Spleen (tissue), 11 donors: ENCODE measurements around the gene SLC1A4. TPM values are rescaled to one million over a fixed set of nuclear protein-coding genes. Genes with fewer than 3 reads are reported as not detected.

Experiments
- DNase-seq: peaks from one replicate; pipeline ENCODE4 v3.0.0-alpha.2; 2020
- H3K27ac ChIP-seq, 8 donors: fragments of 200-600 bp; sonication (generic) in 7 of 8; 1 replicate in 4 of 8; 2 replicates in 4 of 8; pipeline versions ENCODE4 v1.5.0 to v1.8.0; 2016 to 2021; ENCODE audit warnings: inconsistent platforms in 4 of 8, mild to moderate bottlenecking in 4 of 8, moderate library complexity in 1 of 8
- H3K27me3 ChIP-seq, 7 donors: fragments of 200-600 bp; sonication (generic) in 6 of 7; replicated peaks in 1 of 7; 1 replicate in 4 of 7; 2 replicates in 3 of 7; pipeline versions ENCODE4 v1.5.0 to v1.8.0; 2016 to 2021; ENCODE audit warnings: inconsistent platforms in 3 of 7, mild to moderate bottlenecking in 1 of 7
- H3K36me3 ChIP-seq, 6 donors: fragments of 200-600 bp; sonication (generic) in 5 of 6; 1 replicate in 4 of 6; 2 replicates in 2 of 6; pipeline versions ENCODE4 v1.5.0 to v1.8.0; 2016 to 2021; ENCODE audit warnings: inconsistent platforms in 2 of 6
- H3K4me1 ChIP-seq, 6 donors: fragments of 200-600 bp; sonication (generic) in 5 of 6; 1 replicate in 3 of 6; 2 replicates in 3 of 6; pipeline versions ENCODE4 v1.5.0 to v1.8.0; 2016 to 2021; ENCODE audit warnings: inconsistent platforms in 3 of 6
- H3K4me3 ChIP-seq, 8 donors: fragments of 200-600 bp; sonication (generic) in 7 of 8; 1 replicate in 4 of 8; 2 replicates in 4 of 8; pipeline versions ENCODE4 v1.5.0 to v1.8.0; 2016 to 2021; ENCODE audit warnings: inconsistent platforms in 4 of 8, mild to moderate bottlenecking in 4 of 8, moderate library complexity in 2 of 8
- H3K9me3 ChIP-seq, 8 donors: fragments of 200-600 bp; sonication (generic) in 7 of 8; 1 replicate in 4 of 8; 2 replicates in 4 of 8; pipeline versions ENCODE4 v1.5.0 to v1.8.0; 2016 to 2021; ENCODE audit warnings: inconsistent platforms in 4 of 8
- CTCF ChIP-seq, 11 experiments: fragments of 200-600 bp in 7 of 11; fragments of 450-650 bp in 4 of 11; sonication (generic) in 4 of 11; IDR thresholded peaks in 8 of 11; conservative IDR thresholded peaks in 3 of 11; 1 replicate in 7 of 11; 2 replicates in 4 of 11; pipeline versions ENCODE4 v1.4.0 to v1.8.0; 2016 to 2021; ENCODE audit warnings: antibody characterized with exemption in 11 of 11, inconsistent platforms in 4 of 11, mild to moderate bottlenecking in 1 of 11
- POLR2A ChIP-seq, 3 donors: fragments of 450-650 bp; IDR thresholded peaks; one replicate each; pipeline ENCODE4 v1.5.1; 2017; ENCODE audit warnings: antibody characterized with exemption in 3 of 3, mild to moderate bottlenecking in 1 of 3
- POLR2AphosphoS5 ChIP-seq, 3 donors: sonication (generic); formaldehyde crosslinking; IDR thresholded peaks; one replicate each; pipeline ENCODE4 v1.5.1; 2017; ENCODE audit warnings: antibody characterized with exemption in 3 of 3
- WGBS, 5 donors: extraction: QIAGEN DNeasy Blood & Tissue Kit in 3 of 5; methylation state at CpG; one replicate each; pipeline versions ENCODE4 v1.1.5 to v1.1.7; 2013 to 2018; 5-methylcytosine and 5-hydroxymethylcytosine counted together
- intact Hi-C: fragments of 100-400 bp; cut with DNase I; formaldehyde crosslinking; loops from one replicate; pipeline ENCODE4 v1.15.0; 2023; ENCODE audit warnings: low total_unique reads
- polyA plus RNA-seq, 3 donors: library from polyadenylated mRNA; stranded (reverse); fragments of 200-250 nt; gene quantifications; one replicate each; pipeline ENCODE4 v1.2.1, GENCODE V29; 2013
- total RNA-seq, 7 donors: library from RNA; depleted of rRNA in 3 of 7; stranded (reverse); fragments of >200 nt in 3 of 7; fragmentation: NEBNext Ultra II Directional in 4 of 7; extraction: Animal tissue kit (Norgen Biotek cat#: 25700) in 4 of 7; gene quantifications; one replicate each; pipeline versions ENCODE4 v1.1.0 to v1.2.1, GENCODE V29; 2016 to 2021
- donor health status: healthy with polysubstance abuse.
- donor health status: DM: no; HTN: no; CAD: no; lungs with moderate emphysema.
- donor health status: DM: no; HTN: no; CAD: no.
- donor health status: Bipolar disorder and iron deficiency.
- donor health status: healthy.
- donor health status: DM: no; HTN: no; CAD: no.
- donor health status: DM: yes; HTN: yes; CAD: no.

SLC1A4 gene
- total and polyA plus RNA-seq, 10 donors: 2.5 to 32.0 (median 15.7) TPM

GRCh38 chr2:64995041-64995440, 5.8 kb downstream of the SLC1A4 start:
- H3K27ac ChIP-seq: no peak overlapping the region
- H3K27me3 ChIP-seq: no peaks in the 10 kb centered on the region
- no peak for DNase-seq
- intact Hi-C loops: no loop called here
- peaks cover 0 to 10% (median 0%) of the 10 kb centered on the region in 6 donors for H3K36me3 ChIP-seq
- H3K9me3 ChIP-seq: no peaks in the 10 kb centered on the region
- H3K4me1 ChIP-seq: peaks cover 10 to 51% (median 32%) of the 10 kb centered on the region in 6 donors
- WGBS, 5 donors: 94 to 96% (median 96%) methylated on average over 3 of the region's 3 CpGs
- TF ChIP-seq POLR2AphosphoS5 (IDR thresholded peaks at IDR 0.05): no peak
- no peak for TF ChIP-seq POLR2A (IDR thresholded peaks at IDR 0.05)
- TF ChIP-seq CTCF (IDR thresholded peaks at IDR 0.05 in 8 of 11, conservative IDR thresholded peaks at IDR 0.05 in 3 of 11): no peak
- no peak overlapping the region for H3K4me3 ChIP-seq

- H3K4me3 ChIP-seq: no peak overlapping the region
- no peak for DNase-seq
- intact Hi-C loops: no loop called here
- H3K36me3 ChIP-seq: peaks cover 0 to 11% (median 0%) of the 10 kb centered on the region in 6 donors
- no peak overlapping the region for H3K27ac ChIP-seq
- no peaks in the 10 kb centered on the region for H3K27me3 ChIP-seq
- TF ChIP-seq POLR2A (IDR thresholded peaks at IDR 0.05) (no peak), POLR2AphosphoS5 (IDR thresholded peaks at IDR 0.05) (no peak), CTCF (IDR thresholded peaks at IDR 0.05 in 8 of 11, conservative IDR thresholded peaks at IDR 0.05 in 3 of 11) (no peak)
- H3K4me1 ChIP-seq: peaks cover 0 to 33% (median 17%) of the 10 kb centered on the region in 6 donors
- WGBS, 5 donors: 91 to 98% (median 96%) methylated on average over 3 of the region's 3 CpGs
- H3K9me3 ChIP-seq: no peaks in the 10 kb centered on the region
Observed at GRCh38 chr2:64996871-64997307, 7.7 kb downstream of the SLC1A4 start.

GRCh38 chr2:64998658-64999061, 9.5 kb downstream of the SLC1A4 start:
- H3K36me3 ChIP-seq: peaks cover 0 to 20% (median under 1%) of the 10 kb centered on the region in 6 donors
- 63 to 88% (median 72%) methylated on average over 2 of the region's 2 CpGs for WGBS, 5 donors
- no peak for DNase-seq
- intact Hi-C loops: no loop called here
- H3K9me3 ChIP-seq: no peaks in the 10 kb centered on the region
- no peak for TF ChIP-seq POLR2A (IDR thresholded peaks at IDR 0.05)
- peak in 1 of 3 donors; percentile 27 for TF ChIP-seq POLR2AphosphoS5 (IDR thresholded peaks at IDR 0.05)
- no peak for TF ChIP-seq CTCF (IDR thresholded peaks at IDR 0.05 in 8 of 11, conservative IDR thresholded peaks at IDR 0.05 in 3 of 11)
- H3K27ac ChIP-seq: peak overlapping the region in 7 of 8 donors; percentile 10 to 71 (median 61)
- H3K4me3 ChIP-seq: no peak overlapping the region
- no peaks in the 10 kb centered on the region for H3K27me3 ChIP-seq
- peaks cover 0 to 16% (median 6%) of the 10 kb centered on the region in 6 donors for H3K4me1 ChIP-seq

- TF ChIP-seq POLR2AphosphoS5 (IDR thresholded peaks at IDR 0.05) (no peak), POLR2A (IDR thresholded peaks at IDR 0.05) (no peak)
- WGBS, 5 donors: 79 to 92% (median 87%) methylated on average over 2 of the region's 2 CpGs
- Histone ChIP-seq H3K9me3 (no peaks in the 10 kb centered on the region), H3K4me3 (no peak overlapping the region), H3K36me3 (peaks cover 0 to 31% (median 2%) of the 10 kb centered on the region in 6 donors), H3K27me3 (no peaks in the 10 kb centered on the region), H3K4me1 (peaks cover 0 to 16% (median 6%) of the 10 kb centered on the region in 6 donors), H3K27ac (peak overlapping the region in 1 of 8 donors; percentile 71)
- DNase-seq: no peak
- intact Hi-C loops: no loop called here
Observed at GRCh38 chr2:64999754-65000153, 10.6 kb downstream of the SLC1A4 start.
